Mammary microvascular endothelial cell (primary cell): ENCODE measurements around the gene HNRNPA1L2. TPM values are rescaled to one million over a fixed set of nuclear protein-coding genes. Genes with fewer than 3 reads are reported as not detected.

Source experiments
- total RNA-seq: library from RNA; depleted of rRNA; stranded (reverse); fragments of >200 nt; gene quantifications from 2 replicates; pipeline ENCODE4 v1.2.3, GENCODE V29; 2015

The HNRNPA1L2 gene
- 2.4 and 2.5 TPM in 2 replicates for total RNA-seq

GRCh38 chr13:52642131-52642530, at the start of gene HNRNPA1L2:
HNRNPA1L2 (plus strand) TSS chr13:52642431; CDS start chr13:52642493, 62 bp downstream.

DNA sequence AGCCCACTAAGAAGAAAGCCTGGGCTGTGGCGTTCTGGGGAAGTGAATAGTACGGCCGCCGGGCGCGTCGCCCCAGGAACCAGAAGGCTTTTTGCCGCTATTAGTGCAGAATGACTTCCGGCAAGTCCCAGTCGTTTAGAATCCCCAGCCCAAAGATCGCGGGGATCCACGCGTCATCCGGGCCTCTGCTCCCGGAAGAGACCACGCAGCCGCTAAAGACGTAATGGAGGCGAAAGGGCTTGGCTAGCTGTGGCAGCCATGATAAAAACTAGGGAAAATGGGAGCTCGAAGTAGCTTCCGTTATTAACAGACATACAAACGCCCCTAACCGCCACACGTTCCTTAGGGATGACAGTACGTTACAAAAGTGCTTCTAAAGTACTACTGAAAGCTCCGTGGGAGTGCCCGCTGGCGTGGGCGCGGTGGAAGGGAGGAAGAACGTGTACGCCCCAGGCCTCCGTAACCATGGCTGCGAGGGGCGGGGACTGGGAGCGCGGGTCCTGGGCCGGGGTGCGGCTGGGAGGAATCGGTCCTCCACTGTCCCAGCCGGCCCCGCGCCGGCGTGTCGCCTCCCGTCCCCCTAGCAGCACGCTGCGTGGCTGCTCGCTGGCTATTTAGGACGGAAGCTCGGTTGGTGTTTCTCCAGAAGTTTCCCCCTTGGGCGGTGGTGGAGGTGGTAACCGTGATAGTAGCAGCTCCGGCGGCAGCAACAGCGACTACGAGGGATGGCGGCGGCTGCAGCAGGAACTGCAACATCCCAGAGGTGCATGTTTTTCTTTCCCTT, 10.2 kb downstream of the HNRNPA1L2 start, which contains the start of gene SUGT1:
TSS of gene SUGT1 (plus strand) at position 641 of the 784 bp plus-strand sequence. CDS start at position 726, 85 bp downstream.

Other genes with a start within 250 kb of the HNRNPA1L2 start
- 31.0 and 33.9 TPM in 2 replicates for gene THSD1, start 236.3 kb upstream of the HNRNPA1L2 start, total RNA-seq
- gene VPS36, start 191.8 kb upstream of the HNRNPA1L2 start, total RNA-seq, result 21.3 and 22.3 TPM in 2 replicates
- 54.4 and 58.2 TPM in 2 replicates for gene CKAP2, start 187.0 kb upstream of the HNRNPA1L2 start, total RNA-seq
- gene SUGT1, start 10.4 kb downstream of the HNRNPA1L2 start, total RNA-seq, result 50.9 and 66.4 TPM in 2 replicates
- gene CNMD, start 97.4 kb downstream of the HNRNPA1L2 start, total RNA-seq, result not detected in 2 replicates
- gene PCDH8, start 206.2 kb downstream of the HNRNPA1L2 start, total RNA-seq, result not detected in 2 replicates